WTC11 (cell line): ENCODE results near the gene RNASE7. TPM values are rescaled to one million over a fixed set of nuclear protein-coding genes. Genes with fewer than 3 reads are reported as not detected.

Experiments
- ATAC-seq: fragments of 200-7000 bp; cut with Tn5 transposase; 2 replicates; pipeline ENCODE4 v1.10.0; 2021; ENCODE audit warnings: mild to moderate bottlenecking, moderate library complexity
- CTCF ChIA-PET: fragments of 300-600 bp; sonication (Branson Sonifier 250); formaldehyde crosslinking; loops from one replicate; lab custom pipeline; 2021; ENCODE audit warnings: antibody characterized with exemption; lab: Charles Lee
- POLR2A ChIA-PET: fragments of 350-600 bp; sonication (Branson Sonifier 250); formaldehyde crosslinking; loops from one replicate; lab custom pipeline; 2021; ENCODE audit warnings: antibody characterized with exemption; lab: Charles Lee
- DNase-seq: peaks from one replicate; pipeline ENCODE4 v3.0.0; 2021; ENCODE audit warnings: low spot score
- H3K27ac Mint-ChIP-seq: 2 replicates; pipeline ENCODE4 v1.8.0; 2021; ENCODE audit warnings: mixed read lengths
- H3K27me3 Mint-ChIP-seq: 2 replicates; pipeline ENCODE4 v1.8.0; 2021; ENCODE audit warnings: low read depth, mild to moderate bottlenecking, moderate library complexity, mixed read lengths
- H3K36me3 Mint-ChIP-seq: 2 replicates; pipeline ENCODE4 v1.8.0; 2021; ENCODE audit warnings: mixed read lengths
- H3K4me1 Mint-ChIP-seq: 2 replicates; pipeline ENCODE4 v1.8.0; 2022; ENCODE audit warnings: mixed read lengths
- H3K4me3 Mint-ChIP-seq: 2 replicates; pipeline ENCODE4 v1.8.0; 2021; ENCODE audit warnings: mild to moderate bottlenecking, moderate library complexity, mixed read lengths
- H3K9me3 Mint-ChIP-seq: 2 replicates; pipeline ENCODE4 v1.8.0; 2021; ENCODE audit warnings: mixed read lengths
- CBFB ChIP-seq: sonication (generic); formaldehyde crosslinking; IDR thresholded peaks from 2 replicates; pipeline ENCODE4 v1.8.1; 2022; ENCODE audit warnings: mild to moderate bottlenecking, low read depth, missing genetic modification reagents
- EMX1 ChIP-seq: fragments of 250-450 bp; sonication (Bioruptor Pico); IDR thresholded peaks from 2 replicates; pipeline ENCODE4 v1.8.0; 2021; ENCODE audit warnings: mild to moderate bottlenecking
- FOXJ3 ChIP-seq: sonication (generic); formaldehyde crosslinking; IDR thresholded peaks from 2 replicates; pipeline ENCODE4 v1.9.0; 2021; ENCODE audit warnings: missing genetic modification reagents, mild to moderate bottlenecking, borderline replicate concordance
- FOXK1 ChIP-seq: sonication (generic); formaldehyde crosslinking; IDR thresholded peaks from 2 replicates; pipeline ENCODE4 v1.8.0; 2022; ENCODE audit warnings: mild to moderate bottlenecking, moderate library complexity, missing genetic modification reagents
- GTF2I ChIP-seq: fragments of 250-450 bp; sonication (Bioruptor Pico); conservative IDR thresholded peaks from 2 replicates; pipeline ENCODE4 v1.4.0; 2021; ENCODE audit warnings: mild to moderate bottlenecking
- HMGXB4 ChIP-seq: sonication (generic); formaldehyde crosslinking; IDR thresholded peaks from 2 replicates; pipeline ENCODE4 v1.8.1; 2023; ENCODE audit warnings: mild to moderate bottlenecking, moderate library complexity, missing genetic modification reagents
- IRF1 ChIP-seq: sonication (generic); formaldehyde crosslinking; IDR thresholded peaks from 2 replicates; pipeline ENCODE4 v1.8.0; 2023; ENCODE audit warnings: missing genetic modification reagents
- JAZF1 ChIP-seq: fragments of 250-450 bp; sonication (Bioruptor Pico); IDR thresholded peaks from 2 replicates; pipeline ENCODE4 v1.9.0; 2021; ENCODE audit warnings: moderate library complexity, mild to moderate bottlenecking, inconsistent platforms
- OVOL2 ChIP-seq: fragments of 250-450 bp; sonication (Bioruptor Pico); IDR thresholded peaks from 2 replicates; pipeline ENCODE4 v1.9.0; 2021; ENCODE audit warnings: mild to moderate bottlenecking, borderline replicate concordance
- PRDM15 ChIP-seq: sonication (generic); formaldehyde crosslinking; IDR thresholded peaks from 2 replicates; pipeline ENCODE4 v1.8.0; 2022; ENCODE audit warnings: missing genetic modification reagents
- RELA ChIP-seq: sonication (generic); formaldehyde crosslinking; IDR thresholded peaks from 2 replicates; pipeline ENCODE4 v1.8.1; 2022; ENCODE audit warnings: missing genetic modification reagents, mild to moderate bottlenecking, borderline replicate concordance
- SMAD4 ChIP-seq: sonication (generic); formaldehyde crosslinking; IDR thresholded peaks from 2 replicates; pipeline ENCODE4 v1.8.0; 2022; ENCODE audit warnings: mild to moderate bottlenecking, missing genetic modification reagents
- TP53 ChIP-seq: sonication (generic); formaldehyde crosslinking; IDR thresholded peaks from 2 replicates; pipeline ENCODE4 v1.8.1; 2023; ENCODE audit warnings: mild to moderate bottlenecking, missing genetic modification reagents
- ZNF396 ChIP-seq: fragments of 250-450 bp; sonication (Bioruptor Pico); IDR thresholded peaks from 2 replicates; pipeline ENCODE4 v1.8.0; 2021; ENCODE audit warnings: mild to moderate bottlenecking, moderate library complexity, borderline replicate concordance
- total RNA-seq: library from RNA; stranded (reverse); gene quantifications from 3 replicates; pipeline ENCODE4 v1.2.3, GENCODE V29; 2021
- TF ChIP-seq, protein P1 (sequence below): sonication (generic); formaldehyde crosslinking; IDR thresholded peaks from 2 replicates; pipeline ENCODE4 v1.8.1; 2023; ENCODE audit warnings: mild to moderate bottlenecking, missing genetic modification reagents, moderate library complexity
- TF ChIP-seq, protein P2 (sequence below): sonication (generic); formaldehyde crosslinking; IDR thresholded peaks from 2 replicates; pipeline ENCODE4 v1.8.1; 2022; ENCODE audit warnings: low read depth, missing genetic modification reagents, borderline replicate concordance
- TF ChIP-seq, protein P3 (sequence below): sonication (generic); formaldehyde crosslinking; IDR thresholded peaks from 2 replicates; pipeline ENCODE4 v1.8.1; 2022; ENCODE audit warnings: mild to moderate bottlenecking, moderate library complexity, missing genetic modification reagents

The RNASE7 gene
- total RNA-seq, 1 experiment from 2014 or later, result not detected

DNA sequence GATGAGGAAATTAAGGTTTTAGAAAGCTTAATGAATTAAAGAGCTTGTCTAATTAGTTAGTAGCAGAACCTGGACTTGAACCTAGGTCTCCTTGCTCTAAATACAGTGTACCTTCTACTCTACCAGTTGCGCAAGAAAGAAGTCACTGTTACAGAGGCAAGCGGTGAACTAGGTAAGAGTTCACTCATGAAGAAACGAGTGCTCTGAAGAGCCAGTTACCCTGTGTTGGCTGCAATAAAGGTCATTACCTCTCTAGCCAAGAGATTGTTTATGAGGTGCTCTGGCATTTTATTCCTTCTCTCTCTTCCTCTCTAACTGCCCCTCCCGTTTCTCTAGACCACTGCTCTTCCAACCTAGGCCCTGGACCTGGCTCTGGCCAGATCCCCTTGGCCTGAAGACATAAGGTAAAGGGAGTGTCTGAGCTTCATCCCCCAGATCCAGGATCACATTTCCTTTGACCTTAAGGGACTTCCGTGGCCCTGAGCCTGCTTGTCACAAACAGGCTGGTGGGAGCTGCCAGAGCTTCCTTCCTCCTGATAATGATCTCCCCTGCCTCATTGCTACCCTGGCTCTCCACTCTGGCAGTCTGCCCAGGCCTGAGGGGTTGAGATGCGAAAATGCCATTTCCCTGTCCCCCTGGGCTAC, 1.9 kb downstream of the RNASE7 start:
- DNase-seq (no peak), ATAC-seq (no peak)
- Mint-ChIP-seq H3K9me3 (no peaks in the 10 kb centered on the region), H3K4me1 (peaks cover 15% of the 10 kb centered on the region), H3K4me3 (no peak overlapping the region), H3K27me3 (peaks cover 3% of the 10 kb centered on the region; the same call in 1 of the 2 replicates), H3K36me3 (no peaks in the 10 kb centered on the region), H3K27ac (no peak overlapping the region)
- no peak for TF ChIP-seq HMGXB4 (CRISPR knock-in tag)
- TF ChIP-seq, protein P1, sequence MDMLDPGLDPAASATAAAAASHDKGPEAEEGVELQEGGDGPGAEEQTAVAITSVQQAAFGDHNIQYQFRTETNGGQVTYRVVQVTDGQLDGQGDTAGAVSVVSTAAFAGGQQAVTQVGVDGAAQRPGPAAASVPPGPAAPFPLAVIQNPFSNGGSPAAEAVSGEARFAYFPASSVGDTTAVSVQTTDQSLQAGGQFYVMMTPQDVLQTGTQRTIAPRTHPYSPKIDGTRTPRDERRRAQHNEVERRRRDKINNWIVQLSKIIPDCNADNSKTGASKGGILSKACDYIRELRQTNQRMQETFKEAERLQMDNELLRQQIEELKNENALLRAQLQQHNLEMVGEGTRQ, result no peak
- no peak for TF ChIP-seq TP53 (CRISPR knock-in tag)
- TF ChIP-seq GTF2I, result no peak
- TF ChIP-seq RELA (CRISPR knock-in tag), result no peak
- TF ChIP-seq, protein P2, sequence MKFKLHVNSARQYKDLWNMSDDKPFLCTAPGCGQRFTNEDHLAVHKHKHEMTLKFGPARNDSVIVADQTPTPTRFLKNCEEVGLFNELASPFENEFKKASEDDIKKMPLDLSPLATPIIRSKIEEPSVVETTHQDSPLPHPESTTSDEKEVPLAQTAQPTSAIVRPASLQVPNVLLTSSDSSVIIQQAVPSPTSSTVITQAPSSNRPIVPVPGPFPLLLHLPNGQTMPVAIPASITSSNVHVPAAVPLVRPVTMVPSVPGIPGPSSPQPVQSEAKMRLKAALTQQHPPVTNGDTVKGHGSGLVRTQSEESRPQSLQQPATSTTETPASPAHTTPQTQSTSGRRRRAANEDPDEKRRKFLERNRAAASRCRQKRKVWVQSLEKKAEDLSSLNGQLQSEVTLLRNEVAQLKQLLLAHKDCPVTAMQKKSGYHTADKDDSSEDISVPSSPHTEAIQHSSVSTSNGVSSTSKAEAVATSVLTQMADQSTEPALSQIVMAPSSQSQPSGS (CRISPR knock-in tag), result no peak
- no peak for TF ChIP-seq FOXK1 (CRISPR knock-in tag)
- TF ChIP-seq IRF1 (CRISPR knock-in tag), result no peak
- no peak for TF ChIP-seq FOXJ3 (CRISPR knock-in tag)
- TF ChIP-seq ZNF396 (CRISPR knock-in tag), result no peak
- TF ChIP-seq SMAD4 (CRISPR knock-in tag), result no peak
- TF ChIP-seq JAZF1 (CRISPR knock-in tag), result no peak
- no peak for TF ChIP-seq OVOL2 (CRISPR knock-in tag)
- TF ChIP-seq EMX1 (CRISPR knock-in tag), result no peak
- no peak for TF ChIP-seq CBFB (CRISPR knock-in tag)
- TF ChIP-seq, protein P3, sequence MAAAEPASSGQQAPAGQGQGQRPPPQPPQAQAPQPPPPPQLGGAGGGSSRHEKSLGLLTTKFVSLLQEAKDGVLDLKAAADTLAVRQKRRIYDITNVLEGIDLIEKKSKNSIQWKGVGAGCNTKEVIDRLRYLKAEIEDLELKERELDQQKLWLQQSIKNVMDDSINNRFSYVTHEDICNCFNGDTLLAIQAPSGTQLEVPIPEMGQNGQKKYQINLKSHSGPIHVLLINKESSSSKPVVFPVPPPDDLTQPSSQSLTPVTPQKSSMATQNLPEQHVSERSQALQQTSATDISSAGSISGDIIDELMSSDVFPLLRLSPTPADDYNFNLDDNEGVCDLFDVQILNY, result no peak
- CTCF ChIA-PET, result interaction anchor here (1.0 to 7.0 kb wide), 7 partner anchors 12 to 299 kb away, joined by 3 to 670 read pairs (median 5); no protein-coding TSS in a partner anchor
- POLR2A ChIA-PET, result no interaction called here

DNA sequence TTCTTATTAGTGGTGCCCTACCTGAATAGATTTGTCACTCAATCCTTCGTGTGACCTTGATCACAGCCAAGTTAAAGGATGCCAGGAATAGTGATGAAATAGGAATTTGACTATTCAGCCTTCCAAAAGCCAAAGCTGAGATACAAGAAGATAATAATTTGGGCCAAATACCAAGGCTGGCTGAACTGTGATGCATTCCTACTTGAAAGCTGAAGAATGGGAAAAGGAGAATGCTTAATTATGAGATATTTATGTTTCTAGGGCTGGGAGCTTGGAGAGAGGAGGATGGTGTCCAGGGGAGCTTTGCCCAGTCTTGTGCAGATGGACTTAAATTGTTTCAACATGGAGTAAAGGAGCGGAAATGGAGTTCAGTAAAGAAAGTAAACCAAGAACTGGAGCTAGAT, 5.2 kb downstream of the RNASE7 start:
- no peak overlapping the region for H3K27ac Mint-ChIP-seq
- no peaks in the 10 kb centered on the region for H3K4me1 Mint-ChIP-seq
- DNase-seq, result no peak
- ChIA-PET CTCF (interaction anchor here (0.7 to 2.2 kb wide), 8 partner anchors 7 to 76 kb away, joined by 3 to 19 read pairs (median 4); no protein-coding TSS in a partner anchor), POLR2A (no interaction called here)
- no peak for ATAC-seq
- H3K9me3 Mint-ChIP-seq, result no peaks in the 10 kb centered on the region
- H3K4me3 Mint-ChIP-seq, result no peak overlapping the region
- no peak for TF ChIP-seq PRDM15 (CRISPR knock-in tag)
- TF ChIP-seq, protein P1, result no peak
- TF ChIP-seq, all 79 proteins: peak for 0
- Mint-ChIP-seq H3K36me3 (no peaks in the 10 kb centered on the region), H3K27me3 (peaks cover 3% of the 10 kb centered on the region)
